ENCODE measurements around the gene IQGAP3.
"Not testable (repeated sequence)": the region's sequence is repeated elsewhere in the genome, so short reads cannot be mapped to it uniquely, and the experiment has no call there.

IQGAP3 gene

DNA sequence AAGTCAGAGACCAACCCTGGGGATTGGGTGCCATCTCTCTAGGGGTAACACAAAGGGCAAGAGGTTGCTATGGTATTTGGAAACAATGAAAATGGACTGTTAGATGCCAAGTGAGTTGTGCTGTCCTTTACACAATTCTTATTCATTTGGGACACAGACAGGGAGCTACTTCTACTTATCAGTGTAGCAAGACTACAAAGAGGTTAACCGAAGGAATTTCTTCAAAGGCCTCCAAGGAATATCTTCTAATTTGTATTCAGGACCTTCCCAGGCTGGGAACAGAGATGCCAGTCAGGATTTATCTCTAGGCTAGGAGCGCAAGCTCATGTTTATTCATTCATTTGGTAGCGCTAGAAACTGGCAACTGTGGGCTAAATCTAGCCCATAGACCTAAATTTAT is 21.8 kb upstream of the IQGAP3 start:
- DNase-seq: no peak

DNA sequence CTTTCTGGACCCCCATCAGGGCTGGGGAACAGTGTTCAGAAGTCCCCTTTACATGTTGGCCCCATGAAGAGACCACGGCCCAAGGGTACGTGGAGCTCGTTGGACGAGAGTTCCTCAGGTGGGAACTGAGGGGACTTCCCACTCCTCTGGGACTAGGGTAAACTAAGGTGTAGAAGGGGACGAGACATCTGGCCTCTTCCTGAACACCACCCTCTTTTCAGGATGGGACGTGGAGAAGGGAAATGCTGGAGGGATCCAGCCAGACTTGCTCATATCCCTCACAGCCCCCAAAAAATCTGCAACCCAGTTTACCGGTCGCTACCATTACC is 21.3 kb upstream of the IQGAP3 start:
- no peak for DNase-seq

DNA sequence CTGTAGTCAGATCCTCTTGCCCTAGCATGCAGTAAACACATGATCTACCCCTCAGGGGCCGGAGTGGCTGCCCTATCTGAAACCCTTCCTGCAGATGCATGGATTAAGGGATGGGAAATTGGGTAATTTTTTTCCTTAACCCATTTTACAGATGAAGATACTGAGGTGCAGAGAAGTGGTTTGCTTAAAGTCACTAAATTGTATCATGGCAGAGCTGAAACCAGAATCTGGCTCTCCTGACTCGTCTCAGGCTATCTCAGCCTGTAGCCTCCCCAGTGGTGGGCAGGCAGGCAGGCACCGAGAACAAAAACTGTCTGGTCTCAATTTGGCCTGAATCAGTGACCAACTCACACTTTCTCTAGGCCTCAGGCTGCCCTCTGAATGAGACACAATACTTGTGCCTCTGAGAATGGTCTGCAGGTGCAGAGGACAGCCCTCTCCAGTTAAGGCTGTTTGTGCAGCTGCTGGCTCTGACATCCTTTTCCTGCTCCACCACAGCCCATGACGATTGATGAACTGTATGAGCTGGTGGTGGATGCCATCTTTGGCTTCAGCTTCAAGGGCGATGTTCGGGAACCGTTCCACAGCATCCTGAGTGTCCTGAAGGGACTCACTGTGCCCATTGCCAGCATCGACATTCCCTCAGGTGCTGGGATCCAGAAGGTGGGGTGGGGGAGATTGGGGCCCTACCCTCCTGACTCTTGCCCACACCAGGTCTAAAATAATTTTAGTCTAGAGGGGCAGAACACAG is 20.7 kb upstream of the IQGAP3 start:
- no peak for DNase-seq

DNA sequence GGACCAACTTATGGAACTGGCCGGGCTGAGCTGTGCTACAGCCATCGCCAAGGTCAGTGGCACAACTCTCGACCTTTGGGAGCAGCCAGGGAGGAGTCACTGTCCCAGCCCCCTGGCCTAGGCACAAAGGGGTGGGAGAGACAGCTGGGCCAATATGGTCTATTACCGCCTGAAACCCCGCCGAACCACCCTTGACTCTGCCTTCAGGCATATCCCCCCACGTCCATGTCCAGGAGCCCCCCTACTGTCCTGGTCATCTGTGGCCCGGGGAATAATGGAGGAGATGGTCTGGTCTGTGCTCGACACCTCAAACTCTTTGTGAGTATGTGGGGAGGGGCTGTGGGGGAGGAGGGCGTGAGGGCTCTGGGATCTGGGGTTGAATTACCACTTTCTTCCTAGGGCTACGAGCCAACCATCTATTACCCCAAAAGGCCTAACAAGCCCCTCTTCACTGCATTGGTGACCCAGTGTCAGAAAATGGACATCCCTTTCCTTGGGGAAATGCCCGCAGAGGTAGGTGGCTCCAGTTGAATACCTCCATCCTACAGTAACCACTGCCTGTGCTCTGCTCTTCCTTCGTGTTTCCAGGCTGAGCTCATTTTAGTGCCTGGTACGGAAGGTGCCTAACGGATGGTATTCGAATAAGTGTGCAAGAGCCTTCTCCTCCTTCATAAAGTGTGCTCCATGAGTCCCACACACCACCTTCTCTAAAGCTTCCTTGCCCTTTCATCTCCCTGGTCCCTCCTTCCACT is 20.0 kb upstream of the IQGAP3 start:
- DNase-seq: no peak

DNA sequence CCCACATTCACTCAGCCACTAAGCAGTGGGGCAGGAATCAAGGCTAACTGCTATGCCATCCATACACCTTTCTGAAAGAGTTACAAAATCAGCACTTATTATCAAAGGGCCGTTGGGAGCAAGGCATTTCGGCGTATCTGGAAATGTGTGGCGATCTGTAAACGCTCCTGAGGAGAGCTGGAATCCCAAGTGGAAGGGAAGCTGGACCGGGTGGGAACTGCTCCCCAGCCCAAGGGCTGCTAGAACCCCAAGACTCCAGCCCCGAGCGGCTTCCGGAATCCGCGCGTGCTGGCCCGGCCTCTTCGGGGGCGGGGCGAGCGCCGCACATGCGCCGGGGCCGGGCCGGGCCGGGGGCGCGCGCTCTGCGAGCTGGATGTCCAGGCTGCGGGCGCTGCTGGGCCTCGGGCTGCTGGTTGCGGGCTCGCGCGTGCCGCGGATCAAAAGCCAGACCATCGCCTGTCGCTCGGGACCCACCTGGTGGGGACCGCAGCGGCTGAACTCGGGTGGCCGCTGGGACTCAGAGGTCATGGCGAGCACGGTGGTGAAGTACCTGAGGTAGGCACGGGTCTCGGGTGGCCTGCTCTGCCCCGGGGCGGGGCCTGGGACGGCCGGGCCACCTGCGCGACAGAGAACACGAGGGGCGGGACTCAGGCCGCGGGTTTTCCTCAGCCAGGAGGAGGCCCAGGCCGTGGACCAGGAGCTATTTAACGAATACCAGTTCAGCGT is 19.2 kb upstream of the IQGAP3 start, which contains the start of gene NAXE:
Gene NAXE (plus strand): TSS at position 345 of the 726 bp plus-strand sequence. CDS start 29 bp downstream, at position 374.
- DNase-seq: peak in 13 of 14 donors; percentile 42 to 86 (median 73)

GRCh38 chr1:156591181-156591431 is 18.7 kb upstream of the IQGAP3 start:
- DNase-seq: no peak

DNA sequence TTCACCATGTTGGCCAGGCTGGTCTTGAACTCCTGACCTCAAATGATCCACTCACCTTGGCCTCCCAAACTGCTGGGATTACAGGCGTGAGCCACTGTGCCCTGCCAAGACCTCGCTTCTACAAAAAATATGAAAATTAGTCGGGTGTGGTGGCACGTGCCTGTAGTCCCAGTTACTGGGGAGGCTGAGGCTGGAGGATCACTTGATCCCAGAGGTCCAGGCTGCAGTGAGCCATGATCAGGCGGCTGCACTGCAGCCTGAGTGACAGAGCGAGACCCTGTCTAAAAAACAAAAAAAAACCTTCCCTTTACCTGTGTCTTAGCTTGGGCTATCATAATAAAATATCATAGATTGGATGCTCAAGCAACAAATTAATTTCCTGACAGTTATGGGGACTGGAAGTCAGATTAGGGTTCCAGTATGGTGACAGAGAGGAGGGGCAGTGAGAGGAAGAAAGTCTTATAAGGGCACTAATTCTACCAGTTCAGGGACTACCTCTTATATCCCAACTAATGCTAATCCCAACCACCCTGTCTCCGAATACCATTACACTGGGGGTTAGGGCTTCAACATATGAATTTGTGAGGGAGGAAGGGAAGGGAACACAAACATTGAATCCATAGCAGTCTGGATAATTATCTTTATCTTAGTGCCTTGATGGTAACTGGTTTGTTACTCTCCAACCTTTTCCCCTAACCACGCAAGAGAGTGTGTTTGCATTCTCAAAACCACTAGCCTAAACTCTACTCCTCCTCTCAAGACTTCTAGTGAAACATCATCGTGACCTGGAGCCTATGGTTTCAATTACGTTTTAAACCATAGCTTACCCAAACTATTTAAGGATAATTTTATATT is 18.2 kb upstream of the IQGAP3 start:
- DNase-seq: no peak

DNA sequence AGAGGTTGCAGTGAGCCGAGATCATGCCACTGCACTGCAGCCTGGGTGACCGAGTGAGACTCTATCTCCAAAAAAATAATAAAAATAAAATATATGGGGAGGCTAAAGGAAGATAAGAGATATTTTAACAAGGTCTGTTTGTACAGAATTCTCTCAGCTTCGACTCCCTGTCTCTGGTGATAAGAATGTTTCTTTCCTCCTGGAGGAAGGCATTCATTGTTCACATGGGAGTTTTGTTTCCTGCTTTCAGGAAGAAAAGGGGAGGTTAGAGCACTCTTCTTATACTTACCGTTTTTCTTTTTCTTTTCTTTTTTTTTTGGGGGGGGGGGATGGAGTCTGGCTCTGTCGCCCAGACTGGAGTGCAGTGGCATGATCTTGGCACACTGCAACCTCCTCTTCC is 17.2 kb upstream of the IQGAP3 start:
- no peak for DNase-seq

- not testable (repeated sequence) for DNase-seq
Measured at GRCh38 chr1:156587927-156588326, 15.6 kb upstream of the IQGAP3 start.

DNA sequence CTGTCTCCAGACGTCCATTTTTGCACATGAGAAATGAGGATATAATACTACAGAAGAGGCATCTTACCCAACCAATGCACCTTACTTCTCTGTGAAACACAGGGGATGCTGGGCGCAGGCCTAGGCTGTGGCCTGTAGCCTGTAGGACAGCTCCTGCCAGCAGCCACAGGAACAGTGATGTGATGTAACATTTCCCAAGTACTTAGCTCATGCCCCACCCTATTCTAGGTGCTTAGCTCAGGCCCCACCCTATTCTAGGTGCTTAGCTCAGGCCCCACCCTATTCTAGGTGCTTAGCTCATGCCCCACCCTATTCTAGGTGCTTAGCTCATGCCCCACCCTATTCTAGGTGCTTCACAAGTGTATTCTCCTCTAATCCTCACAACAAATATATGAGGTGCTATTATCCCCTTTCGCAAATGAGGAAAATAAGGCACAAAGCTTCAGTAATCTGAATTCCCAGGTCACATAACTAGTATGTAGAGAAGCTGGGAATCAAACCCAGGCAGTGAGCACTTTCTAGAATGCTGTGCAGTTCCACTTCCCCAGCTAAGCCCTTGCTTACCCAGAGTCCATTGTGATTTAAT is 14.6 kb upstream of the IQGAP3 start:
- DNase-seq: no peak

DNA sequence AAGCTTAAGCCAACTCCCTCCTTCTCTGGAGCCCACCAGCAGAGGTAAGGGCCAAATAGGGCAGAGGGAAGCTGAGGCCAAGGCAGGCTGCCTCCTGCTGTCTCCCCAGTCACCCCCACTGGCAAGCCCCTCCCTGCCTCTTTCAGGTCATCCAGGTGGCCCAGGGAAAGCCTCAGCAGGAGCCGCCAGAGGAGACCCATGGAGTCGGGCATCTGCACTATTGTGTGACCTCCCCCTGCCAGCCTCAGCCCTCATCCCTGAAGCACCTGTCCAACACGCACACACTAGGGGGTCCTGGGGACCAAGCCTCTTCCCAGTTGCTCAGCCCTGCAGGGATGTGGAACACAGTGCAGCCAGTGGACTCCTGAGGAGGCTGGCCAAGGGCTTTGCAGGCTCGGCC is 14.0 kb upstream of the IQGAP3 start:
- no peak for DNase-seq

- no peak for DNase-seq
Measured at GRCh38 chr1:156584813-156585212, 12.4 kb upstream of the IQGAP3 start.

DNA sequence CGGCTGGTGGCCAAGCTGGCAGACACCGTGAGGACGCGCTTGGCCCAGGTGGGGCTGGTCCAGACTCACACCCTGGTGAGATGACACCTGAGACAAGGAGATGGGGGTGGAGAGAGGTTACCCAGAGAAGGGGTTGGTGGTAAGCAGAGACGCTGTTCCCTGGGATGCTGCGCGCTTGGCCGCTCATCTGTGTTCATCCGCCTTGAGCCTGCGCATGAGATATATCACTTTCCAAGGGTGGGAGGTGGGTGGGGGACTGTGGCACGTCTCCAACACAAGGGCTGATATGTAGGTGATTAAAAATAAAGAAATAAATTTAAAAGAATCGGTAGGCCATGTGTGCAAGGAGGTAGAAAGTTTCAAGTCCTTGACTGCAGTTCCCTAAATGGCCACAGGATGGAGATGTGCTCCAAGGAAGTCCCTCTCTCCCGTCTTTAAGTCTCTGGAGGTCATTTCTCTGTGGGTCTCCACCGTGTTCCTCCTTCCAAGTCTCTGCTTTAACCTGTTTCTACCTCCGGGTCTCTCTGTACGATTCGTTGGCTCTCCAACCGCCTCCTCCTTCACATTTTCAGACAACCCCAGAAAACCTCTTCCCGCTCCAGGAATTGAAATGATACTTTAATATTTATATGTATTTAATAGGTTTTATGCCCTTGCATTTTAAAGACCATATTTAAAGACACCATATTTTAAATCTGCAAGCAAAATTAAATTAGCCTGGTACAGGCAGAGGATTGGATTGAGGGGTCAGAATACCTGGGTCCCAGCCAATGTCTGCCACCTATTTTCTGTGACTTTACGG is 11.7 kb upstream of the IQGAP3 start:
- DNase-seq: peak in 11 of 14 donors; percentile 9 to 60 (median 36)

GRCh38 chr1:156582388-156583017 is 10.1 kb upstream of the IQGAP3 start:
- DNase-seq: no peak

GRCh38 chr1:156581661-156582387 is 9.5 kb upstream of the IQGAP3 start:
- DNase-seq: no peak

DNA sequence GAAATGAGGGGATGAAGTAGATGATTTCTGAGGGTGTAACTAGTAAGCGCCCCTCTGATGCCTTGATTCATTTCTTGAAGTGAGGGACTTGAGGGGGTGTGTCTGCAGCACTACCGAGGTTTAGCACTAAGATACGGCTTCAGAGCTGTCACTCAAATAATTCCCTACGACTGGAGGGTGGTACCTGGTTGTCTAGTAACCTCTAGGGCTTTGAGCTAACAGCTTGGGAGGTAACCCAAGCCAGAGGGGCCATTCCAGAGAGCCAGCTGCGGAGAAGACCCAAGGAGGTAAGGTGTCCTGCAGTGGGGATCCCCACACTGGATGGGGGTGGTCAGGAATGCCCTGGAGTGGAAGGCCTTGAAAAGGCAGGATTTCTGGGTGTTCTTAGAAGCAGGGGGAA is 7.1 kb upstream of the IQGAP3 start, which contains the start of gene TTC24:
Gene TTC24 (plus strand): TSS at position 252 of the 400 bp plus-strand sequence. CDS start 1,642 bp downstream, outside the sequence.
- no peak for DNase-seq

DNA sequence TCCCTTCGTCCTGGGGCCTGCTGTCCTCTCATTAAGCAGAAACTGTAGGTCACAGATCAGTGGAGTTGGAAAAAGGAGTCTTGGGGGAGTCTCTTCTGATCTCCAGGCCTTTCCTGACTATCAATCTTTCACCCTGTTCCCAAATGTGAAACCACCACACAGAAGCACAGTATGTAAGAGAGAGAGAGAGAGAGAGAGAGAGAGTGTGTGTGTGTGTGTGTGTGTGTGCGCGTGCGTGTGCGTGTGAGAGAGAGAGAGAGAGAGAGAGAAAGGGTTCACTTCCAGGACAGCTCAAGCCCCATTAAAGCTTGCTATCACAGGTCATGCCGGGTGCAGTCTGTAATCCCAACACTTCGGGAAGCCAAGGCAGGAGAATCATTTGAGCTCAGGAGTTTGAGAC is 5.7 kb upstream of the IQGAP3 start:
- no peak for DNase-seq

DNA sequence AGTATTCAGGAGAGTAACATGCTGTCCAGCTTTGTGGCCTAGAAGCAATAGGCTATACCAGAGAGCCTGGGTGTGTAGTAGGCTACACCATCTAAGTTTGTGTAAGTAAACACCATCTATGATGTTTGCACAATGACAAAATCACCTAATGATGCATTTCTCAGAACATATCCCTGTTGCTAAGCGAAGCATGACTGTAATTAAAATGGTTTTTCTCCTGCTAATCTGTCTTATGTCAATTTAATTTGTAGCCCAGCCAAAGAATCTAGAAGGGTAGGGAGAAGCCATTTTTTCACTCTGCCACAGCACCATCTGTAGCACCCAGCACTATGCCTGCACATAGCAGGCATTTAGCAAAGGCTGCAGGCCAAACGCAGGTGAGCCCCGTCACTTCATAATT is 5.2 kb upstream of the IQGAP3 start:
- no peak for DNase-seq

DNA sequence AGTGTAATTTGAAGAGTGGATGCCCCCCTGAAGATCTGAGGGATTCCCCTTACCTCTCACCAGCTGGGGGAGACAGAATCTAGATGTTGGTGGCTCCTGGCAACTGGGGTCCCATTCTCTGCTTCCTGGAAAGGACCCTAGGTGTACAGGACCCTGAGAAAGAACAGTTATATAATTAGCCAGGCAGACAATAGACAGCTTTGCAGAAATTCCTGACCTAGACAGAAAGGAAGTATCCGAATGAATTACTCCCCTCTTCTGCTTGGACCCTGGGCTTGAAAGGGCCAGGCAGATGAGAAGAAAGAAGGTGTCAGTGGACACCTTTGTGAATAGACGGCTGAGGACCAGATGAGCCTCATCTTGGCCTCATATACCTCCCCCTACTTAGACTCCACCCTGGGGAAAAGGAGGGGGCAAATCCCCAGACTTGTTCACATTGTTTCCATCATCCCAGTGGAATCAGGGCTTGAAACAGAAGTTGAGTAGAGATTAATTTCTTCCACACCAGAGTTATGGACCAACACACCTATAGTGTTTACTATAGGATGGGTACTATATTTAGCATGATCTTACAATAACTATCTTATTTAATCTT is 1.8 kb upstream of the IQGAP3 start:
- no peak for DNase-seq

GRCh38 chr1:156572663-156573018 is 276 bp upstream of the IQGAP3 start:
- no peak for DNase-seq
